ENCODE measurements around the gene THAP4. TPM values are rescaled to one million over a fixed set of nuclear protein-coding genes. Genes with fewer than 3 reads are reported as not detected.

Gene THAP4
- total RNA-seq, 1 donor: 43.4 TPM

- peaks cover 54% of the 10 kb centered on the region for H4K20me1 ChIP-seq (ENCODE audit: insufficient read depth, low read length)
Measured at GRCh38 chr2:241640165-241640795, 3.3 kb upstream of the THAP4 start.

GRCh38 chr2:241639385-241639784, 2.4 kb upstream of the THAP4 start:
- no peak for TF ChIP-seq CTCF (IDR thresholded peaks at IDR 0.05; ENCODE audit: extremely low read depth, low read depth, low read length)
- H2AFZ ChIP-seq (ENCODE audit: low read length): no peak overlapping the region
- H3K27me3 ChIP-seq (ENCODE audit: insufficient read depth, low read length): no peaks in the 10 kb centered on the region
- peaks cover 59% of the 10 kb centered on the region for H4K20me1 ChIP-seq (ENCODE audit: insufficient read depth, low read length)
- peaks cover 87% of the 10 kb centered on the region for H3K79me2 ChIP-seq (ENCODE audit: insufficient read depth, low read length)
- no peaks in the 10 kb centered on the region for H3K9me3 ChIP-seq (ENCODE audit: low read depth, low read length)
- peaks cover 15% of the 10 kb centered on the region for H3K4me1 ChIP-seq (ENCODE audit: insufficient read depth, low read length)
- peaks cover 11% of the 10 kb centered on the region for H3K36me3 ChIP-seq (ENCODE audit: insufficient read depth, low read length)
- H3K4me2 ChIP-seq (ENCODE audit: insufficient read depth, low read length): no peak overlapping the region
- H3K4me3 ChIP-seq (ENCODE audit: insufficient read depth, low read length): no peak overlapping the region
- H3K27ac ChIP-seq (ENCODE audit: low read depth, low read length): no peak overlapping the region
- peak; percentile 69 for DNase-seq (ENCODE audit: insufficient read length, low spot score, missing footprints)

More at GRCh38 chr2:241640165-241640795, 3.3 kb upstream of the THAP4 start:
- no peak overlapping the region for H3K27ac ChIP-seq (ENCODE audit: low read depth, low read length)
- H3K36me3 ChIP-seq (ENCODE audit: insufficient read depth, low read length): peaks cover 15% of the 10 kb centered on the region
- no peak overlapping the region for H2AFZ ChIP-seq (ENCODE audit: low read length)
- no peak for TF ChIP-seq CTCF (IDR thresholded peaks at IDR 0.05; ENCODE audit: extremely low read depth, low read depth, low read length)
- H3K4me2 ChIP-seq (ENCODE audit: insufficient read depth, low read length): no peak overlapping the region
- peaks cover 85% of the 10 kb centered on the region for H3K79me2 ChIP-seq (ENCODE audit: insufficient read depth, low read length)
- DNase-seq (ENCODE audit: insufficient read length, low spot score, missing footprints): peak; percentile 58
- peaks cover 15% of the 10 kb centered on the region for H3K4me1 ChIP-seq (ENCODE audit: insufficient read depth, low read length)
- no peaks in the 10 kb centered on the region for H3K9me3 ChIP-seq (ENCODE audit: low read depth, low read length)
- H3K4me3 ChIP-seq (ENCODE audit: insufficient read depth, low read length): no peak overlapping the region
- no peaks in the 10 kb centered on the region for H3K27me3 ChIP-seq (ENCODE audit: insufficient read depth, low read length)

GRCh38 chr2:241638940-241639339, 2.0 kb upstream of the THAP4 start:
- peaks cover 15% of the 10 kb centered on the region for H3K4me1 ChIP-seq (ENCODE audit: insufficient read depth, low read length)
- H3K27ac ChIP-seq (ENCODE audit: low read depth, low read length): peak overlapping the region; percentile 98
- no peaks in the 10 kb centered on the region for H3K27me3 ChIP-seq (ENCODE audit: insufficient read depth, low read length)
- no peak for TF ChIP-seq CTCF (IDR thresholded peaks at IDR 0.05; ENCODE audit: extremely low read depth, low read depth, low read length)
- peaks cover 11% of the 10 kb centered on the region for H3K36me3 ChIP-seq (ENCODE audit: insufficient read depth, low read length)
- H4K20me1 ChIP-seq (ENCODE audit: insufficient read depth, low read length): peaks cover 59% of the 10 kb centered on the region
- H3K4me2 ChIP-seq (ENCODE audit: insufficient read depth, low read length): peak overlapping the region; percentile 96
- H3K79me2 ChIP-seq (ENCODE audit: insufficient read depth, low read length): peaks cover 87% of the 10 kb centered on the region
- no peaks in the 10 kb centered on the region for H3K9me3 ChIP-seq (ENCODE audit: low read depth, low read length)
- peak overlapping the region; percentile 96 for H3K4me3 ChIP-seq (ENCODE audit: insufficient read depth, low read length)
- peak; percentile 78 for DNase-seq (ENCODE audit: insufficient read length, low spot score, missing footprints)
- H2AFZ ChIP-seq (ENCODE audit: low read length): no peak overlapping the region

GRCh38 chr2:241637795-241638660, 1.1 kb upstream of the THAP4 start:
- peak; percentile 96 for DNase-seq (ENCODE audit: insufficient read length, low spot score, missing footprints)
- H3K4me3 ChIP-seq (ENCODE audit: insufficient read depth, low read length): peak overlapping the region; percentile 96
- H3K79me2 ChIP-seq (ENCODE audit: insufficient read depth, low read length): peaks cover 88% of the 10 kb centered on the region
- peaks cover 18% of the 10 kb centered on the region for H3K36me3 ChIP-seq (ENCODE audit: insufficient read depth, low read length)
- H3K27me3 ChIP-seq (ENCODE audit: insufficient read depth, low read length): no peaks in the 10 kb centered on the region
- TF ChIP-seq CTCF (IDR thresholded peaks at IDR 0.05; ENCODE audit: extremely low read depth, low read depth, low read length): no peak
- peak overlapping the region; percentile 98 for H3K27ac ChIP-seq (ENCODE audit: low read depth, low read length)
- peak overlapping the region; percentile 96 for H3K4me2 ChIP-seq (ENCODE audit: insufficient read depth, low read length)
- H3K9me3 ChIP-seq (ENCODE audit: low read depth, low read length): no peaks in the 10 kb centered on the region
- peak overlapping the region; percentile 99 for H2AFZ ChIP-seq (ENCODE audit: low read length)
- H3K4me1 ChIP-seq (ENCODE audit: insufficient read depth, low read length): peaks cover 15% of the 10 kb centered on the region
- H4K20me1 ChIP-seq (ENCODE audit: insufficient read depth, low read length): peaks cover 65% of the 10 kb centered on the region

All from osteoblast (primary cell).